C4-2B (cell line): Measurements from ENCODE around the gene HOGA1.

Experiments used
- CTCF ChIP-seq: fragments of 450-650 bp; conservative IDR thresholded peaks from 2 replicates; pipeline ENCODE4 v1.5.1; 2017; ENCODE audit warnings: mild to moderate bottlenecking
- ZFX ChIP-seq: fragments of 450-650 bp; IDR thresholded peaks from 2 replicates; pipeline ENCODE4 v1.6.1; 2017

GRCh38 chr10:97589479-97589878 lies 5.3 kb downstream of the HOGA1 start, which contains the start of gene C10orf62:
- TF ChIP-seq CTCF: no peak
- no peak for TF ChIP-seq ZFX
